Immature natural killer cell (primary cell): ENCODE measurements around the gene DUSP18. TPM values are rescaled to one million over a fixed set of nuclear protein-coding genes. Genes with fewer than 3 reads are reported as not detected.
"Not testable (repeated sequence)": the region's sequence is repeated elsewhere in the genome, so short reads cannot be mapped to it uniquely, and the experiment has no call there.

Experiments
- DNase-seq, 3 donors: peaks; one replicate each; pipeline ENCODE4 v3.0.0; 2022; ENCODE audit warnings: mixed read lengths in 1 of 3
- H3K27ac Mint-ChIP-seq, 6 donors: one replicate each; pipeline ENCODE4 v1.8.0; 2020; ENCODE audit warnings: mixed read lengths in 6 of 6, mild to moderate bottlenecking in 5 of 6, inconsistent platforms in 4 of 6, moderate library complexity in 3 of 6
- H3K27me3 Mint-ChIP-seq, 3 donors: one replicate each; pipeline ENCODE4 v1.8.0; 2020 to 2021; ENCODE audit warnings: low read depth in 3 of 3, mild to moderate bottlenecking in 3 of 3, mixed read lengths in 3 of 3, moderate library complexity in 3 of 3, inconsistent platforms in 1 of 3
- H3K36me3 Mint-ChIP-seq, 3 donors: one replicate each; pipeline ENCODE4 v1.8.0; 2020; ENCODE audit warnings: mixed read lengths in 3 of 3, inconsistent platforms in 2 of 3, mild to moderate bottlenecking in 2 of 3
- H3K4me1 Mint-ChIP-seq, 2 donors: one replicate each; pipeline ENCODE4 v1.8.0; 2020; ENCODE audit warnings: inconsistent platforms in 2 of 2, mild to moderate bottlenecking in 2 of 2, mixed read lengths in 2 of 2, moderate library complexity in 1 of 2
- H3K4me3 Mint-ChIP-seq, 5 donors: one replicate each; pipeline ENCODE4 v1.8.0; 2020; ENCODE audit warnings: mild to moderate bottlenecking in 5 of 5, mixed read lengths in 5 of 5, inconsistent platforms in 3 of 5, moderate library complexity in 3 of 5
- H3K9me3 Mint-ChIP-seq, 6 donors: one replicate each; pipeline ENCODE4 v1.8.0; 2020; ENCODE audit warnings: mild to moderate bottlenecking in 6 of 6, mixed read lengths in 6 of 6, inconsistent platforms in 4 of 6, moderate library complexity in 3 of 6
- polyA plus RNA-seq, 3 donors: library from polyadenylated mRNA; unstranded; fragments of 300-500 nt; fragmentation: Illumina TruSeq; gene quantifications; one replicate each; pipeline ENCODE4 v1.2.3, GENCODE V29; 2021

DUSP18 gene
- polyA plus RNA-seq, 3 donors from 2014 or later = 4.6 to 8.6 (median 4.7) TPM

DNA sequence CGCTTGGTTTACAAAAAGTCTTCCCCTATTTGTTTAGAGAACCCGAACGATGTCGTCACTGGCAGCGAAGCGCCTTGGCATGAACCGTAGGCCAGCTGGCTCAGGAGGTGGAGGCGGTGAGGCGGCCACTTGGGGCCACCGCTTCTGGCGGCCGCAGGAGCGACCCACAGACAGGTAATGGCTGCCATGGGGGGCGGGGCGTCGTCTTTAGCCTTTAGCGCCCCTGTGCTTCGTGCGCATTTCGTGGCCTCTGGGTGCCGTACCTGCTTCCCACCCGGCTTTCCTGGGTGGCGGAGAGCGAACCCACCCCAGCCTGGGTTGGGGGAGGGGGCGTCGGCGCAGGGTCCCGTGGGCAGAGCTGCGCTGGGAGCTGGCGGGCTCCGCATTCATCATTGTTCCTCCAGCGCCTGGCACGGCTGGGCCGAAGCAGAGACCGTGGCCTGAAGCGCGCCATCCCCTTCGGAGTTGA is 26.5 kb upstream of the DUSP18 start:
- DNase-seq = peak; percentile 37 to 40 (median 40)
- H3K36me3 Mint-ChIP-seq = peaks cover 0 to 5% (median 0%) of the 10 kb centered on the region in 3 donors
- peak overlapping the region in 3 of 6 donors; percentile 10 to 45 (median 11) for H3K27ac Mint-ChIP-seq
- H3K4me1 Mint-ChIP-seq = peaks cover 6 to 9% of the 10 kb centered on the region in 2 donors
- H3K27me3 Mint-ChIP-seq = peaks cover 8 to 10% (median 9%) of the 10 kb centered on the region in 3 donors
- H3K9me3 Mint-ChIP-seq = peaks cover 0 to 1% (median 0%) of the 10 kb centered on the region in 6 donors
- peak overlapping the region; percentile 80 to 90 (median 86) for H3K4me3 Mint-ChIP-seq

DNA sequence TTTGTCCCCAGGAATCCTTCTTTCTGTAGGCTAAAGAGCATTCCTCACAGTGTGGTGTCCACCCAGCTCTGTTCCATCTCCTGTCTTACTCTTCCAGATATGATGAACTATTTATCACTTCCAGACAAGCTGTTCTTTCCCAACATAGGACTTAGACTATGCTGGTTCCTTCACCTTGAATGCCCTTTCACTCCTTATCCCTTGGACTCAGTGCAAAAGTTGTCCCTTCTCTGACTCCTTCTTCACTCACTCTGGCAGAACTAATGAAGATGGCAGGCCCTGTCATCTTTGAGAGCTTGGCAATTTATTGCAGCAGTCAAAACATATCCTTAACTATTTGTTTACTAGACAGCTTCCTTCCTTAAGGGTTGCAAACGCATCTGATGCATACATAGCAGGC is 23.5 kb upstream of the DUSP18 start:
- DNase-seq = no peak
- H3K27me3 Mint-ChIP-seq = peaks cover 7 to 10% (median 10%) of the 10 kb centered on the region in 3 donors
- H3K9me3 Mint-ChIP-seq = peaks cover 0 to 1% (median 0%) of the 10 kb centered on the region in 6 donors
- H3K27ac Mint-ChIP-seq = no peak overlapping the region
- peaks cover 0 to 5% (median 0%) of the 10 kb centered on the region in 3 donors for H3K36me3 Mint-ChIP-seq
- peaks cover 6 to 9% of the 10 kb centered on the region in 2 donors for H3K4me1 Mint-ChIP-seq
- no peak overlapping the region for H3K4me3 Mint-ChIP-seq

DNA sequence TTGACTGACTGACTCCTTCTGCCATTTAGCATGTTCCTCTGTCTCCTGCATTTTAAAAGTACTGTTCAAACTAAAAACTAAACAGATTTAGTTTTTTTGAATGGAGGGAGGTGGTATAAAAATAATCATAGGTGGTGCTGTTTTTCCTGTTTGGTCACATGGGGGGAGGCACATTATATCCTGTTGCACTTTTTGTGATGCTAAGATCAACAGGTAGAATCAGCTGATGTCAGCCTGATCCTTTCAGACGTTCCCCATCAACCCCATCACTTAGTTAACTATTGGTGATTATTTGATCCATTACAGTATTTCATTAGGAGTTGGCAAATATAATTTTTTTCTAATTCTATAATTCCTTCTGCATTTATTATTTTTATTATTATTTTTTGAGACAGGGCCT is 21.9 kb upstream of the DUSP18 start:
- peaks cover 4 to 10% (median 6%) of the 10 kb centered on the region in 3 donors for H3K27me3 Mint-ChIP-seq
- no peak overlapping the region for H3K27ac Mint-ChIP-seq
- peaks cover 0 to 3% of the 10 kb centered on the region in 2 donors for H3K4me1 Mint-ChIP-seq
- H3K36me3 Mint-ChIP-seq = peaks cover 0 to 5% (median 0%) of the 10 kb centered on the region in 3 donors
- no peak overlapping the region for H3K4me3 Mint-ChIP-seq
- DNase-seq = no peak
- no peaks in the 10 kb centered on the region for H3K9me3 Mint-ChIP-seq

DNA sequence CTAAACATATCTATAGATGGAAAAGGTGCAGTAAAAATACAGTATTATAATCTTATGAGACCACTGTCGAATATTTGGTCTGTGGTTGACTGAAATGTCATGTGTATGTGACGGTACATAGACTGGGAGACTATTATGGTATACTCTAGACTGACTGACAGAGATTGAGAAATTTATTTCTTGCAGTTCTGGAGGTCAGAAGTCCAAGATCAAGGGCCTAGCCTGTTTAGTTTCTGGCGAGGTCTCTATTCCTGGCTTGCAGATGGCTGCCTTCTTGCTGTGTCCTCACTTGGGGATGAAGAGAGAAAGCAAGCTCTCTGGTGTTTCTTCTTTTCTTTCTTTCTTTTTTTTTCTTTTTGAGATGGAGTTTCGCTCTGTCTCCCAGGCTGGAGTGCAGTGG is 19.7 kb upstream of the DUSP18 start:
- H3K4me1 Mint-ChIP-seq = no peaks in the 10 kb centered on the region
- DNase-seq = no peak
- H3K4me3 Mint-ChIP-seq = no peak overlapping the region
- H3K27me3 Mint-ChIP-seq = peaks cover 0 to 2% (median 1%) of the 10 kb centered on the region in 3 donors
- no peak overlapping the region for H3K27ac Mint-ChIP-seq
- H3K36me3 Mint-ChIP-seq = no peaks in the 10 kb centered on the region
- H3K9me3 Mint-ChIP-seq = no peaks in the 10 kb centered on the region

DNA sequence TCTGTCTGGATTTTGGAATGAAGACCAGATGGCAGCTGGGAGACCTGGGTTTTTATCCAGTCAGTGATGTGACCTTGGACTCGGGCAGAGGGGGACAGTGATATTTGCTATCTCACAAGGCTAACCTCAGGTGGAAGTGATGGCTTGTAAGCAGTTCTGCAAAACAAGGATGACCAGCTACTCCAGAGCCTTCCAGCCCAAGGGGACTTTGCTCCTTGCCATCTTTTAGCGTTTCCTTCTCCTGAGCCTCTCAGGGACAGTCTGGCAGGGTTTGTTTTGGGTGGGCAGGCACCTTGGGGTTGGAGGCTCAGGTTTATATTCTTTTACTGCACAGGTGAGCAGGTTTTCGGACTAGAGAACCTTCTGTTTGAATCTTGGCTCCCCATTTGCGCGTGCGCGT is 17.5 kb upstream of the DUSP18 start:
- no peak for DNase-seq
- Mint-ChIP-seq H3K27ac (no peak overlapping the region), H3K4me1 (no peaks in the 10 kb centered on the region), H3K4me3 (no peak overlapping the region), H3K36me3 (no peaks in the 10 kb centered on the region), H3K27me3 (peaks cover 0 to 2% (median 1%) of the 10 kb centered on the region in 3 donors), H3K9me3 (no peaks in the 10 kb centered on the region)

DNA sequence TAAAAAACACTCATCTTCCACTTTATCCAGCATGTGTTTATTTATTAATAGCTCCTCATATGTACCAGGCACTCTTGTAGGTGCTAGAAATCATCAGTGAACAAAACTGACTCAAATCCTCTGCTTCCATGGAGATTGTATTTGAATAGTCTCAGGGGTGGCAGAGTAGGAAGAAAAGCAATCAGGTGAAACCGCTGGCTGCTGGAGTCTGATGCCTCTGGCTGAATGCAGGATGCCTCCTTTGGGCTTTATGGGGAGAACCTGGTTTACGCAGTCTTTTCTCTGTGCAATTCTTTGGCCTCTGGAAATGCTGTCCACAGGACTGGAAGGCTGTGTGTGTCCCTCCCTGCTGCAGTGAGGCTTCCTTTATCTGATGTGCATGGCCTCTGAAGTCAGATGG is 14.2 kb upstream of the DUSP18 start:
- H3K4me1 Mint-ChIP-seq = no peaks in the 10 kb centered on the region
- H3K27me3 Mint-ChIP-seq = peaks cover 0 to 3% (median 1%) of the 10 kb centered on the region in 3 donors
- H3K27ac Mint-ChIP-seq = no peak overlapping the region
- H3K4me3 Mint-ChIP-seq = no peak overlapping the region
- H3K9me3 Mint-ChIP-seq = no peaks in the 10 kb centered on the region
- no peaks in the 10 kb centered on the region for H3K36me3 Mint-ChIP-seq
- no peak for DNase-seq

DNA sequence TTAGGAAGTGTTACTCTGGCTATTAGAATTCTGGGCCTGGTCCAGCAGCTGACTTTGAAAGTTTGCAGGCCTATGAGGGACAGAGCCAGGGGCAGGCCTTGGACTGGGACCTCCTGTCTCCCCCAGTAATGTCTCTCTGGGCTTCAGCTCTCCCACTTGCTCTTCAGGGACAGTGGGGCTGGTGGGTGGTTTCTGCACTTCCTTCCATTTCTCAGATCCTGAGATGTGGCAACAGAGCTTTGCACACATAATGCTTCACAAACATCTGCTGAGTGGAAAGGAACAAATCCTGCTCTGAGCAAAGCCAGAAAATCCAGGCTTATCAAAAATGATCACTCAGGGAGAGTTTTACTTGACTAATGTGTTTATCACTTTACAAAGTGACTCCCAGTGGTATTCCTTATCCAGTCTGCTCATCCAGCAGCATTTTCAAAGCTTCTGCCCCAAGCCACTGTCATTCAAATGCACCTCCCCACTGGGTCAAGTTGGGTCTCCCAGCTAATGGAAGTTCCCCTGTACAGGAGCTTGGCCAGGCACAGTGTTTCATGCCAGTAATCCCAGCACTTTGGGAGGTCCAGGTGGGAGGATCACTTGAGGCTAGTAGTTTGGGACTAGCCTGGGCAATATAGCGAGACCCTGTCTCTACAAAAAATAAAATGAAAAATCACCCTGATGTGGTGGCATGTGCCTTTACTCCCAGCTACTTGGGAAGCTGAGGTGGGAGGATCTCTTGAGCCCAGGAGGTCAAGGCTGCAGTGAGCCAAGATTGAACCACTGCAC is 13.5 kb upstream of the DUSP18 start:
- Mint-ChIP-seq H3K4me3 (no peak overlapping the region), H3K4me1 (no peaks in the 10 kb centered on the region), H3K27me3 (peaks cover 0 to 2% (median 1%) of the 10 kb centered on the region in 3 donors), H3K27ac (no peak overlapping the region), H3K36me3 (no peaks in the 10 kb centered on the region), H3K9me3 (no peaks in the 10 kb centered on the region)
- DNase-seq = no peak

DNA sequence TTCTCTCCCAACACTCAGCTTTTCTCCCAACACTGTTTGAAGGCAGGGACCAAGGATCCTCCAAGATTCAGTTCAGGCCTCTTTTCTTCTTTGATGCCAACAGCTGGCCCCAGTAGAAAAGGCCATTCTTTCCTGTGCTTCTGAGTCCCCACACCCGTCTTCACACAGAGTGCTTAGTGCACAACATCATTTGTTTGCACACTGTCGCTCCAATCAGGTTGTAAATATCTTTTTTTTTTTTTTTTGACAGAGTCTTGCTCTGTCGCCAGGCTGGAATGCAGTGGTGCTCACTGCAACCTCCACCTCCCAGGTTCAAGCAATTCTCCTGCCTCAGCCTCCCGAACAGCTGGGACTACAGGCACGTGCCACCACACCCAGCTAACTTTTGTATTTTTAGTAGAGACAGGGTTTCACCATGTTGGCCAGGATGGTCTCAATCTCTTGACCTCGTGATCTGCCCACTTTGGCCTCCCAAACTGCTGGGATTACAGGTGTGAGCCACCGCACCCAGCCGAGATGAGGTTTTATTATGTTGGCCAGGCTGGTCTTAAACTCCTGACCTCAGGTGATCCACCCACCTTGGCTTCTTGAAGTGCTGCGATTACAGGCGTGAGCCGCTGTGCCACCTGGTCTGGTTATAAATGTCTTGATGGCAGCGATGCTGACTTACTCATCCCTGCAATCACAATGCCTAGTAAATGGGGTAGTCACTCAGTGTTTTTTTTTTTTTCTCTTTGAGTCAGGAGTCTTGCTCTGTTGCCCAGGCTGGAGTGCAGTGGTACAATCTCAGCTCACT is 12.4 kb upstream of the DUSP18 start:
- DNase-seq, H3K4me3 Mint-ChIP-seq, H3K27me3 Mint-ChIP-seq, H3K9me3 Mint-ChIP-seq, H3K36me3 Mint-ChIP-seq, H3K27ac Mint-ChIP-seq, H3K4me1 Mint-ChIP-seq: not testable (repeated sequence)

DNA sequence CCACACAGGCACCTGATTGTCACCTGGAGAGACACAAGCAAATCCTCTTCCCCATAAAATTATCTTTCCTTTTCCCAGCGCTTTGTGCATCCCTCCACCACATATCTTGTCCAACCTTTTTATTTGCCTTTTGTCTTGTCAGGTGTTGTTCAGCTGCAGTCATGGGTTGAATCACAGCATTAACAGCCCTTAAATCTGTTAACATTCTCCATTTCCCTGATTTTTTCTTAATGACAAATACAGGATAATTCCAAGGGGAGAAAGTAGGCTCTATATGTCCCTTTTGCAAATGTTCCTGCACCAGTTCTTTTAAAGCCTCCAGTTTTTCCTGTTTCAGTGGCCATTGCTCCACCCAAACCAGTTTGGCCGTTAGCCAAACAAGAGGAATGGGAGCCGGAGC is 8.9 kb upstream of the DUSP18 start:
- H3K9me3 Mint-ChIP-seq, H3K36me3 Mint-ChIP-seq, H3K4me1 Mint-ChIP-seq, H3K27ac Mint-ChIP-seq, H3K4me3 Mint-ChIP-seq, H3K27me3 Mint-ChIP-seq, DNase-seq: not testable (repeated sequence)

DNA sequence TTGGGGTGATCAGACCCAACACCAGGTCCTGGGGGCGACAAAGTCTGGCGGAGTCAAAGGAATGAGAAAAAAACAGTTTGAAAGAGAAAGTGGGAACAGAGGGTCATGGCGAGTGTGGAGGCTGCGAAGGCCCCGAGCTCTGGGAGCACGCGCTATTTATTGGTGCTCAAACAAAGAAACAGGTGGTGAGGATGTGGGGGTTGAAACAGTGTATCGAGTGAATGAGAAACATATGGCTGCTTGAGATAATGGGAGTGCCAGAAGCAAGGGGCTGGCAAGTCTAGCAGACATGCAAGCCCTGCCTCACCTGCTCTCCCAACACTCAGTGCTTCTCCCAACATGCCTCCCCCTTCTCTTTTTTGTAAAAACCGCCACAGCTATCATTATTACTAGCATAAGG is 7.8 kb upstream of the DUSP18 start:
- Mint-ChIP-seq H3K27ac (no peak overlapping the region), H3K36me3 (no peaks in the 10 kb centered on the region), H3K27me3 (peaks cover 0 to 4% (median 0%) of the 10 kb centered on the region in 3 donors), H3K4me1 (no peaks in the 10 kb centered on the region), H3K9me3 (no peaks in the 10 kb centered on the region), H3K4me3 (no peak overlapping the region)
- DNase-seq = no peak

DNA sequence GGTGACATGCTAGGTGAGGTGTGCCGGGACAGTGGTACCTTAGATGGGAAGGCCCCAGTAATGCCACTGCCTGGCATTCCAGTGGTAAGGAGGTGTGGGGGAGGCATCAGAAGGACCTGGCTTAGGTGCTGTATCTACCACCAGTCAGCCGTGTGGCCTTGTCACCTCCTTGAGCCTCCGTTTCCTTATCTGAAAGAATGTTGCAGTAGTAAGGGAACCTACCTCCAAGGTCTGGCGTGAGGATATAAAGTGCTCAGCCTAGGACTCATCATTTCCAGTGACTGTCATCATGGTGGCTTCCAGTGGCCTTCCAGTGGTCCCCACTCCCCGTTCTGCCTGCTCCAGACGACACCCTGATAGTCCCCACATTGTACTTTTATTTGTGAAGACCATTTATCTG is 6.8 kb upstream of the DUSP18 start:
- H3K27ac Mint-ChIP-seq = no peak overlapping the region
- no peaks in the 10 kb centered on the region for H3K36me3 Mint-ChIP-seq
- H3K4me3 Mint-ChIP-seq = no peak overlapping the region
- no peak for DNase-seq
- H3K27me3 Mint-ChIP-seq = peaks cover 0 to 4% (median 0%) of the 10 kb centered on the region in 3 donors
- no peaks in the 10 kb centered on the region for H3K9me3 Mint-ChIP-seq
- H3K4me1 Mint-ChIP-seq = no peaks in the 10 kb centered on the region

DNA sequence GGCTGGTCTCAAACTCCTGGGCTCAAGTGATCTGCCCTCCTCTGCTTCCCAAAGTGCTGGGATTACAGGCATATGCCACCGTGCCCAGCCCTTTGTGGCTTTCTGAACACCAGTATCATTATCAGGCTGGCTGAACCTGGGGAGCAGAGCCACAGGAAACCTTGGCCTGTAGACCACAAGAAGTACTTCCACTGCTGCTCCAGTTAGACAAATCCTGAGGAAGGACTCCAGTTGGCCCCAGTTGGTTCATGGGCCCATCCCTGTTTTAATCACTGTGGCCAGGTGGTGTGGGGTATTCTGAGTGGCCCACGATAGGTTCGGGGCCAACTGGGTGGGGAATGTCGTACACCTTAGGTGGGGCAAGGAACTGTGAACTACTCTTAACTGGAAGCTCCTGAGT is 5.5 kb upstream of the DUSP18 start:
- H3K27ac Mint-ChIP-seq = no peak overlapping the region
- no peak overlapping the region for H3K4me3 Mint-ChIP-seq
- DNase-seq = no peak
- H3K27me3 Mint-ChIP-seq = peaks cover 0 to 7% (median 6%) of the 10 kb centered on the region in 3 donors
- H3K9me3 Mint-ChIP-seq = no peaks in the 10 kb centered on the region
- no peaks in the 10 kb centered on the region for H3K36me3 Mint-ChIP-seq
- peaks cover 5 to 6% of the 10 kb centered on the region in 2 donors for H3K4me1 Mint-ChIP-seq

DNA sequence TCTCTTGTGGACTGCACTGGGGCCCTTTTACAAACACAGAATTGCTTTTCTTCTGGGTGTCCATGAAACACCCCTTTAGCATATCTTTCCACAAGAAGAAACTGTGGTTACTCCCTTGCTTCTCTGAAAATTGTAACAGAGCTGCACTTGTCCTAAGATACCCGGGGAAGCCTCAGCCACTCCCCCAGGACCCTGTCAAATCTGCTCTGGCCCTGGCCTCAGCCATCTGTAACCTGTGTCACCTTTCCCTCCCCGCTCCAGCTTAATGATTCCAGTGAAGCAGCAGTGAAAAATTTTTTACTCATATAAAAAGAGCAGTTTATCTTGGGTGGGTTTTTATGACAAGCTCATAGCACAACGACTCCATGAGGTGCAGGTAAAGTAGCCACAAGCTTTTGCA is 3.4 kb upstream of the DUSP18 start:
- H3K9me3 Mint-ChIP-seq = no peaks in the 10 kb centered on the region
- H3K36me3 Mint-ChIP-seq = no peaks in the 10 kb centered on the region
- peaks cover 19 to 24% of the 10 kb centered on the region in 2 donors for H3K4me1 Mint-ChIP-seq
- peaks cover 9 to 14% (median 13%) of the 10 kb centered on the region in 3 donors for H3K27me3 Mint-ChIP-seq
- no peak overlapping the region for H3K4me3 Mint-ChIP-seq
- peak overlapping the region in 3 of 6 donors; percentile 35 to 62 (median 61) for H3K27ac Mint-ChIP-seq
- no peak for DNase-seq

DNA sequence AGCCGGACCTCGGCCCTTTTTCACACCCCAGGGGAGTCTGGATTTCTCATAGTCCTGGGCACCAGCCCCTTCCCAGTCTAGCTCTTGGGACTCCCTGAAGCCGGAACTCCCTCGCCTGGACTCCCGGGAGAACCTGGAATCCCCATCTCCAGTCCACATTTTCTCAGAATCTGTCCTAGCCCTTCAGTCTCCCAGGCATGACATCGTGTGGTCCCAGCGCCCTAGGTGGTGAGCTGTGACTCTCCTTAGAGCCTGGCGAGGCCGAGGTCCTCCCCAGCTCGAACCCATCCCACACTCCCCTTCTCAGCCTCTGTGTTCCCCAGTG is 673 bp upstream of the DUSP18 start:
- Mint-ChIP-seq H3K36me3 (peaks cover 2 to 10% (median 6%) of the 10 kb centered on the region in 3 donors), H3K27me3 (peaks cover 9 to 13% (median 13%) of the 10 kb centered on the region in 3 donors), H3K4me1 (peaks cover 20 to 32% of the 10 kb centered on the region in 2 donors), H3K27ac (peak overlapping the region; percentile 48 to 96 (median 86)), H3K4me3 (peak overlapping the region; percentile 94 to 96 (median 95)), H3K9me3 (no peaks in the 10 kb centered on the region)
- no peak for DNase-seq
